Mesodermal cell (in vitro differentiated cells): ENCODE data around the gene MATCAP1.

Experiments used
- H3K27ac ChIP-seq: 2 replicates; pipeline ENCODE4 v1.7.0; 2013; ENCODE audit warnings: mild to moderate bottlenecking, low read depth, low read length, moderate library complexity; ENCODE audit not compliant: severe bottlenecking
- H3K36me3 ChIP-seq: 2 replicates; pipeline ENCODE4 v1.7.1; 2013; ENCODE audit warnings: mild to moderate bottlenecking, low read length, moderate library complexity; ENCODE audit not compliant: control insufficient read depth, insufficient read depth
- H3K4me1 ChIP-seq: one replicate; pipeline ENCODE4 v1.7.1; 2013; ENCODE audit warnings: mild to moderate bottlenecking, low read length; ENCODE audit not compliant: insufficient read depth, control insufficient read depth, poor library complexity, severe bottlenecking
- H3K4me3 ChIP-seq: 2 replicates; pipeline ENCODE4 v1.7.0; 2013; ENCODE audit warnings: low read length, control low read depth, mild to moderate bottlenecking; ENCODE audit not compliant: insufficient read depth, poor library complexity, severe bottlenecking; ENCODE audit errors: extremely low read depth
- H3K9me3 ChIP-seq: 2 replicates; pipeline ENCODE4 v1.7.1; 2013; ENCODE audit warnings: mild to moderate bottlenecking, low read length, moderate library complexity; ENCODE audit not compliant: control insufficient read depth
- WGBS, 2 experiments: methylation state at CpG; one replicate each; pipeline ENCODE4 v1.1.5; 2013; ENCODE audit warnings: missing lambda C conversion rate in 2 of 2; ENCODE audit not compliant: insufficient coverage in 2 of 2; 5-methylcytosine and 5-hydroxymethylcytosine counted together

MATCAP1 gene

DNA sequence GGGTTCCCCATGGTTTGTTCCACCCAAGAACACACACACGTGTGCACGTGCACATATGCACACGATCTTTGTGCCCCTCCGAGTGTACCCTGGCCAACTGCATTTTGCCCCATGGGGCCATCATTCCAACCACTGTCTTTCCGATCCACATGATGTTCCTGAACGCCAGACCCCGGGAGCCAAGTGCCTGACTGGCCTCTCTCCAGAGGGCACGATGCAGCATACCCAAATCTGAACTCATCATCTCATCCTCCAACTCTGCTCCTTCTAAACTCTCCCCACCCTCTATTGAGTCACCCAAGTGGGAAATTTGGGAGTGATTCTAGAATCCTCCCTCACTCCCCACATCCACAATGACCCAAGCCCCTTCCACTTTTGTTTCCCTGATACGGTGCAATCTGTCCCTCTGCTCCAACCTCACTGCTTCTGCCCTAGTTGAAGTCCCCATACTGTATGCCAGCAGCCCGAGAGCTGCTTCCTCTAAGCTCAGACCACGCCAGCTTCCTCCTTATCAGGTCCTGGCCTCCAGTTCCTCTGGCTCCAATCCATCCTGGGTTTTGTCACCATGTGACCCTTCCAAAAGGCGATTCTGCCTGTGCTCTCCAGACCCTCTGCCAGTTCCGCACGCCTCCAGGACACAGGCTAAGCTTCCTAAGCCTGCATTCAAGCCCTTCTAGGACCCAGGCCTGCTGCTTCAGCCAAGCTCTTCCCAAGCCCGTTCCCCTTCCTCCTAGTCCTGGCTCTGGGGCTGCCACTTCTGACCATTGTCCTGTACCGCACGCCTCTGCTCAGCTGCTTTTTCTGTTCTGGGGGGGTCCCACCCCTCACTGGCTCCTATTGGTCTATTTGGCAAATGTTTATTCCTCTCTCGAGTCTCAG is 33.1 kb upstream of the MATCAP1 start:
- WGBS, 2 experiments: 90 to 92% methylated on average over 17 to 18 of the region's 18 CpGs
- Histone ChIP-seq H3K9me3 (no peaks in the 10 kb centered on the region), H3K4me1 (peaks cover 5% of the 10 kb centered on the region), H3K36me3 (no peaks in the 10 kb centered on the region), H3K4me3 (no peak overlapping the region), H3K27ac (no peak overlapping the region)

DNA sequence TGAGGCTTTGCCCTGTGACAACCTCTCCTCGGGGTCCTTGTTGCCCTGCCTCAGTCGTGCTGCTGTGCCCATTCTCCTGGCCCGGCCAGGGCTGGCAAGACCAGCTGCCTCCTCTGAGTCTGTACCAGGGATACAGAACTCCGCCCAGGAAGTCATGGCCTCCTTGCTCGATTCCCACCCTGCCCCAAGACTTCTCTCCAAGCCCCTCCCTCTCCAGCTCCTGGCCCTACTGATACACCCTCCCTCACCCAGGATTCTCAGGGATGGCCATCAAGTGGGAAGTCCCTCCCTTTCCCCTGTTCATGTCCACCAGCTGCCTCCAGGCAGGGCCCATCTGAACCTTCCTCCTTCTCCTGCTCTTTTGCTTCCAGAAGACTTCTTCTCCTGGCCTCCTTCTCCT is 31.9 kb upstream of the MATCAP1 start:
- Histone ChIP-seq H3K4me3 (no peak overlapping the region), H3K9me3 (no peaks in the 10 kb centered on the region), H3K4me1 (peaks cover 5% of the 10 kb centered on the region), H3K36me3 (no peaks in the 10 kb centered on the region), H3K27ac (no peak overlapping the region)
- 70 to 79% methylated on average over 5 of the region's 5 CpGs for WGBS, 2 experiments

DNA sequence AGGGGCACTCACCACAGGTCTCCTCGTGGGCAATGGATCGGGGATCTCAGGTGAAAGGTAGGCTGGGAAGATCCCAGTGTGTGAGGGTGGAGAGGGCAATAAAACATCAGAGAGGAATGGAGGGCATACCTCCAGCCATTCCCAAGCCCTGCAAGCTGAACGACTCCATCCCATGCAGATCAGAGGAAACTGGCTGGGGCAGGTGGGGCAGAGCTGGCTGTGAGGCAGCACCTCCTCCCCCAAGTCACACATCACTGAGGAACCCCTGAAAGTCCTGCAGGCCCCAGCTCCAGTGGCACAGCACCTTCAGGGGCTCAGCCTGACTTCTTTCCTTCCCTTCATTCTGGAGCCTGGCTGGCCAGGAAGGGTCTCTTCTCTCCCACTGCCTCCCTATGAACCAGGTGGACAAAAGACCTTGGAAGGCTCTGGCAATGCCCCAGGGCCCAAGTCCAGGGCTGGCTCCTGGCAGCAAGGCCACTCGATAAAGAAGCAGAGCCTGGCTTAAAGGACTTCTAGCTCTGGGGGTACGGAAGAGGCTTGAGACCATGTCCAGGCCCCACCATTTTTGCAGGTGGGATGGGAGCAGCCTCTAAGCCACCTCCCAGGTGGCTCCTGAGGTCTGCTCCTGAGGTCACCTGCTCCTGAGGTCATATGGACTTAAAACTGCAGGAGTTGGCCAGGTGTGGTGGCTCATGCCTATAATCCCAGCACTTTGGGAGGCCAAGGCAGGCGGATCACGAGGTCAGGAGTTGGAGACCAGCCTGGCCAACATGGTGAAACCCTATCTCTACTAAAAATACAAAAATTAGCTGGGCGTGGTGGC is 29.6 kb upstream of the MATCAP1 start:
- Histone ChIP-seq H3K27ac (no peak overlapping the region), H3K36me3 (no peaks in the 10 kb centered on the region), H3K9me3 (no peaks in the 10 kb centered on the region), H3K4me3 (no peak overlapping the region), H3K4me1 (peaks cover 5% of the 10 kb centered on the region)
- WGBS, 2 experiments: 81 to 89% methylated on average over 3 to 5 of the region's 8 CpGs

DNA sequence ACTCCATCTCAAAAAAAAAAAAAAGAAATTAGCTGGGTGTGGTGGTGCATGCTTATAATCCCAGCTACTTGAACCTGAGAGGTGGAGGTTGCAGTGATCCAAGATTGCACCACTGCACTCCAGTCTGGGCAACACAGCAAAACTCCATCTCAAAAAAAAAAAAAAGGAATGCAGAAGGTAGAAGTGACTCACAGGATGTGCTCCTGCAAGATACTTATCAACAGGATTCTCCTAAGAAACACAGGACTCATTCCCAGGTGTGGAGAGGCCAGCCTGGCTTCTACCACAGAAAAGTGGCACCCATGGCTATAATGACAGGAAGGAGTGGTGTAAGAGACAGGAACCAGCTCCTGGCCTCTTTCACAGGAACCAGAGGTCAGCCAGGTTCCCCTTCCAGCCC is 29.0 kb upstream of the MATCAP1 start:
- Histone ChIP-seq H3K4me3 (no peak overlapping the region), H3K9me3 (no peaks in the 10 kb centered on the region), H3K4me1 (peaks cover 8% of the 10 kb centered on the region), H3K27ac (no peak overlapping the region), H3K36me3 (no peaks in the 10 kb centered on the region)

DNA sequence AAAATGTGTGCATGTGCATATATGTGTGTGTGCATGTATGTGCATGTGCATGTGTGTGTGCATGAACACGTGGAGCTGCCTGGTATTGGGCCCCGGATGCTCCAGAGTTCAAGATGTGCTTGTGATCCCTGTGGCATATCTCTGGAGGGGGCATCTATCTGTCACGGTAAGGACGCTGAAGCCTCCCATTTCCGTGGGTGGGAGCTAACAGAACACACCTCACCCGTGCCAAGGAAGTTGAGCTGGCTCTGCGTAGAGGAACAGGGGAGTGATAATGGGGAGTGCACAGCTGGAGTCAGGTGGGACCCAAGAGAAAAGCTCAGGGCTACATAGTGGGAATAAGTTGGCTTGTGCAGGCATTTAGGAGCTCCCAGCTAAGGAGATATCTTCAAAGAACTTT is 27.9 kb upstream of the MATCAP1 start:
- no peak overlapping the region for H3K27ac ChIP-seq
- H3K36me3 ChIP-seq: no peaks in the 10 kb centered on the region
- no peak overlapping the region for H3K4me3 ChIP-seq
- no peaks in the 10 kb centered on the region for H3K9me3 ChIP-seq
- WGBS, 2 experiments: 88 to 90% methylated on average over 6 of the region's 7 CpGs
- H3K4me1 ChIP-seq: peaks cover 13% of the 10 kb centered on the region

DNA sequence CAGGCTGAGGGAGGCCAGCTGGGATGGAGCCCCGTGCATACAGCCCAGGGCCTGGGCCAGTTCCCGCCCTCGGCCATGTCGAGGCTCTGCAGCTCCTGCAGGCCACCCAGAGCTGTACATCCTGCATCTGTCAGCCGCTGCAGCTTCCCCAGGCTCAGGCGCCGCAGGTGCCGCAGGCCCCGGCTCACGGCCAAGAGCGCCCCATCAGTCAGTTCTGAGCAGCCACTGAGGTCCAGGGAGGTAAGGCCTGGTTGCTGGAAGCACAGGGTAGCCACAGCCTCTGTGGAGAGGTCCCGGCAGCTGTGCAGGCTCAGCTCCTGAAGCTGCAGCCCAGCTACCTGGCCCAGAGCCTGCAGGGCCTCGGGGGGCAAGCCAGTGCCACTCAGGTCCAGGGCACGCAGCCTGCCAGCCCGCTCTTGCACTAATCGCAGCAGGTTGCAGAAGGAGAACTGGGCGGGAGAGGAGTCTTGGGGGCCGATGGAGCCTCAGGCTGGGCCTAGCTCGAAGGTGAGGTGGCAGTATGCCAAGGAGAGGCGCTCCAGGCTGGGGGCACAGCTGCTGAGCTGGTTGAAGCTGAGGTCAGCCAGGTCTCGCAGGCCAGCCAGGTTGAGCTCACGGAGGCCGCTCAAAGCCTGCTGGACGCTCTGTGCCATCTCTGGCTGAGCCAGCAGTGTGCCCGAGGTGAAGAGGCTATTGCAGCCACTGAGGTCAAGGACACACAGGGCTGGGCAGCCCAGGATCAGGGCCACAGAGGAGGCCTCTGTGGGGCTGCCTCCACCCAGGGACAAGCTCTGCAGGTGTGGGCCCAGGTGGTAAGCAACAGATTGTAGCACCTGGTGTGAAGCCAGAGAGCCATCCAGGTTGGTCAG is 26.5 kb upstream of the MATCAP1 start:
- Histone ChIP-seq H3K36me3 (no peaks in the 10 kb centered on the region), H3K9me3 (no peaks in the 10 kb centered on the region), H3K4me1 (peaks cover 13% of the 10 kb centered on the region), H3K4me3 (no peak overlapping the region), H3K27ac (no peak overlapping the region)
- 89 to 94% methylated on average over 22 to 23 of the region's 25 CpGs for WGBS, 2 experiments

DNA sequence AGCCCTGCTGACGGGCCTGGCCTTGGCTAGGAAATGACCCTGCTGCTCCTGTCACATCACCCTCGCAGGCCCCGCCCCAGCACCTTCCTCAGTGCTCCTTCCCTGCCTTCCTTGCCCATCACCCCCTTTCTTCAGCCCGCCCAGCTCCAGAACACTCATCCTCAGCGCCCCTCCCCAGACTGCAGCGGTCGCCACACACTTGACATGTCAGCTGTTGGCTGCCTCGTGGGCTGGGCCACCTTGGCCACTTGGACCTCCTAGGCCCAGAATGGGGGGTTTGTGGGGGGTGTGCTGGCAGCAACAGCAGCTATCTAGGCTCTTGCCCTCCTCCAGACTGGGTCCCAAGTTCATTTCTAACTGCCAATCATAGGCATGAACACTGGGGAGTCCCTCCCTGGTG is 25.8 kb upstream of the MATCAP1 start:
- Histone ChIP-seq H3K9me3 (no peaks in the 10 kb centered on the region), H3K36me3 (peaks cover 4% of the 10 kb centered on the region), H3K4me1 (peaks cover 13% of the 10 kb centered on the region), H3K27ac (no peak overlapping the region), H3K4me3 (no peak overlapping the region)
- 90 to 100% methylated on average over 1 to 5 of the region's 8 CpGs for WGBS, 2 experiments

DNA sequence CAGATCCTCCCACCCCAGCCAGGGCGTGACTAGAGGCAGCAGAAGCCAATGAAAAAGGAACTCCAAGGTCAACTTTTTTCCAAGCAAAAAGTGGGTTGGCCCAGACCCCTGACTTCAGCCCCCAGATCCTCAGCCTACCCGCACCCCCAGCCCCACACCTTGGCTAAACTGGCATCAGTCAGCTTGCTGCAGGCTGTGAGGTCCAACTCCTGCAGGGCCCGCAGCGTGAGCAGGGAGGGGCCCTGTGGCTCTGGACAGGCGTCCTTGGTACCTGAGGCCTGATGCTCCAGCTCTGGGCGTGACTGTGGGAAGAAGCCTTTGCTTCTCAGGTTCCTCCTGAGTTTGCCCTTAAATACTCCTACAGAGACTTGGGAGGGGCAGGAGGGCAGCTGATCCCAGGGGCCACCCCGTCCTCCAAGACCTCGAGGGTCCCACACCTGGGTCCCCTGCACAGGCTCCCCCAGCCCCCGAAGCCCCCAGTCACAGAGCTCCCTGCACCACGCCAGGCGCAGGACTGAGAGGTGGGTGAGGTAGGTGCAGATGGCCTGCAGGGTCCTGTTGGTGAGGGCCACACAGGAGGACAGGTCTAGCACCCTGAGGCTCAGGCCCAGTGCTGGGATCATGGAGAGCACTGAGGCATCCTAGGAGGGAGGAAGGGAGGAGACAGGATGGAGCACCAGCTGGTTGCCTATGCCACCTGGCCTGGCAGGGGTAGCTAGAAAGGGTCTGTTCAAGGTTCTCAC is 24.6 kb upstream of the MATCAP1 start:
- H3K4me3 ChIP-seq: no peak overlapping the region
- no peak overlapping the region for H3K27ac ChIP-seq
- 93% methylated on average over 6 to 8 of the region's 11 CpGs for WGBS, 2 experiments
- peaks cover 16% of the 10 kb centered on the region for H3K36me3 ChIP-seq
- peaks cover 13% of the 10 kb centered on the region for H3K4me1 ChIP-seq
- H3K9me3 ChIP-seq: no peaks in the 10 kb centered on the region

DNA sequence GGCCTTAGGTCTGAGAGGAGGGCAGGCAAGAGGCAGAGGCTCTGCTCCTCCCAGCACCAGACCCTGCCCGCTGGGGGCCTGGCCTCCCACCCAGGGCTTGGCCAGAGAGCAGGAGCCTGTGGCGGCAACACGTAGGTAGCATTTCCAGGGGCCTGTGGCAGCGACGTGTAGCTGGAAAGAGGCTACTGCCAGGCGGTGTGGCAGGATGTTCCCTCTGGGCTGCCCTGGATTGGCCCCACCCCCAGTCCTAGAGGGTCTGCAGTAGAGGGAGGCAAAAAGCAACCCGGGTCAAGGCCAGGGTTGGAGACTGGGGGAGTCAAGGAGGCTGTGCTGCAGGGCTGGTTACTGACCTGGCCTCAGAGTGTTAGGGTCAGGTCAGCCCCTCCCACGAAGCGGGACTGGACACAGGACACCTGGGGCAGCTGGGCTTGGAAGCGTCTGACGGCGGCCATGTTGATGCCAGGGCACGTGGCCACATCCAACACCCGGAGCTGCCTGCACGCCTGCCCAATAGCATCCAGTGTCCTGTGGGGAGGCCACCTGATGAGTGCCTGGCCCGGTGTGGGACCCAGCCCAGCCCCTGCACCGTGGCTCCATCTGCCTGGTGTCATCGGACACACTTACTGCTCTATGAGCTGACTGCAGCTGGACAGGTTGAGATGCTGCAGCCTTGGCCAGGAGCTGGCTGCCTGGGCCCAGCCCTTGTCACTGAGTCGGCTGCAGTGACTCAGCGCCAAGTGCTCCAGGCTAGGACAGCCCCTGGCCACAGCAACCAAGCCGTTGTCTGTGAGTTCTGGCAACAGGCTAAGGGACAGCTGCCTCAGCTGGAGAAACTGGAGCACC is 23.7 kb upstream of the MATCAP1 start:
- H3K4me1 ChIP-seq: peaks cover 7% of the 10 kb centered on the region
- no peak overlapping the region for H3K4me3 ChIP-seq
- H3K36me3 ChIP-seq: peaks cover 25% of the 10 kb centered on the region
- no peaks in the 10 kb centered on the region for H3K9me3 ChIP-seq
- H3K27ac ChIP-seq: peak overlapping the region; percentile 6
- 80 to 87% methylated on average over 20 of the region's 21 CpGs for WGBS, 2 experiments
